Ascending aorta (tissue), 2 donors: ENCODE measurements around the gene NDUFB10. TPM values are rescaled to one million over a fixed set of nuclear protein-coding genes. Genes with fewer than 3 reads are reported as not detected.

ENCODE experiments used
- DNase-seq, 2 donors: peaks; one replicate each; pipeline ENCODE4 v3.0.0-alpha.2; 2019; ENCODE audit warnings: low spot score in 2 of 2
- H3K27ac ChIP-seq, 2 donors: fragments of 200-600 bp; sonication (generic); one replicate each; pipeline ENCODE4 v1.5.1; 2016 to 2017; ENCODE audit warnings: mild to moderate bottlenecking in 1 of 2
- H3K27me3 ChIP-seq: fragments of 200-600 bp; sonication (generic); one replicate; pipeline ENCODE4 v1.5.1; 2017
- H3K36me3 ChIP-seq, 2 donors: fragments of 200-600 bp; sonication (generic); one replicate each; pipeline ENCODE4 v1.5.1; 2016
- H3K4me1 ChIP-seq, 2 donors: fragments of 200-600 bp; sonication (generic); one replicate each; pipeline ENCODE4 v1.5.1; 2016 to 2017; ENCODE audit warnings: mild to moderate bottlenecking in 1 of 2
- H3K4me3 ChIP-seq, 2 donors: fragments of 200-600 bp; sonication (generic); one replicate each; pipeline ENCODE4 v1.5.1; 2016 to 2017; ENCODE audit warnings: mild to moderate bottlenecking in 1 of 2
- H3K9me3 ChIP-seq, 2 donors: fragments of 200-600 bp; sonication (generic); one replicate each; pipeline ENCODE4 v1.5.1; 2016
- intact Hi-C: fragments of 100-400 bp; cut with DNase I; formaldehyde crosslinking; loops from one replicate; pipeline ENCODE4 v1.15.1; 2023
- total RNA-seq: library from RNA; depleted of rRNA; stranded (reverse); fragments of >200 nt; gene quantifications from one replicate; pipeline ENCODE4 v1.1.0, GENCODE V29; 2016
- TF ChIP-seq, protein P1 (sequence below), 3 experiments: fragments of 200-600 bp in 2 of 3; fragments of 450-650 bp in 1 of 3; sonication (generic) in 2 of 3; IDR thresholded peaks; one replicate each; pipeline ENCODE4 v1.5.1; 2016 to 2019; ENCODE audit warnings: antibody characterized with exemption in 3 of 3, mild to moderate bottlenecking in 1 of 3, moderate library complexity in 1 of 3

The NDUFB10 gene
- total RNA-seq, 1 donor from 2014 or later: 68.2 TPM

DNA sequence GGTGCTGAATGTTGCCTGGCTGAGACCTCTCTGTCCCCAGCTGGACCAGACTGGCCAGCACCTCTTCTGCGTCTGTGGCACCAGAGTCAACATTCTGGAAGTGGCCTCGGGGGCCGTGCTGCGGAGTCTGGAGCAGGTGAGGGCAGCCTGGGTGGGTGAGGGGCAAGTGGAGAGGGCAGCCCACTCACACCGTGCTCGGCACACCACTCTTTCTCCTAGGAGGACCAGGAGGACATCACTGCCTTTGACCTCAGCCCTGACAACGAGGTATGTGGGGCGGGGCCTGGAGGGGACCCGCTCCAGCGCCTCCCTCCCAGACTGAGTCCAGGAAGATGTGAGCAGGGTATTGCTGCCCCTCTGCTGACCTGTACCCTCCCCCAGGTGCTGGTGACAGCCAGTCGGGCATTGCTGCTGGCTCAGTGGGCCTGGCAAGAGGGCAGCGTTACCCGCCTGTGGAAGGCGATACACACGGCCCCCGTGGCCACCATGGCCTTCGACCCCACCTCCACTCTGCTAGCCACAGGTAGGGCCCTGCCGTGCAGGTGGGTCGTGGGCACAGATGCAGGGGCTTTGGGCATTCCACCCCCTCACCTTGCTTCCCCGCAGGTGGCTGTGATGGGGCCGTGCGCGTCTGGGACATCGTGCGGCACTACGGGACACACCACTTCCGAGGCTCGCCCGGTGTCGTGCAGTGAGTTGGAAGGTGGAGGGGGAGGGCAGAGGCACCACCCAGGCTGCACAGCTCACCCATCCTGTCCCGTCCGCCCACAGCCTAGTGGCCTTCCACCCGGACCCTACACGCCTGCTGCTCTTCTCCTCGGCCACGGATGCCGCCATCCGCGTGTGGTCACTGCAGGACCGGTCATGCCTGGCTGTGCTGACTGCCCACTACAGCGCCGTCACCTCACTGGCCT, 15.1 kb downstream of the NDUFB10 start:
- no peaks in the 10 kb centered on the region for H3K9me3 ChIP-seq
- H3K4me3 ChIP-seq: no peak overlapping the region
- intact Hi-C loops: loop anchor here (5.0 kb wide), 1 partner anchor 248 kb away; the partner anchor contains the start of gene E4F1
- H3K27ac ChIP-seq: no peak overlapping the region
- DNase-seq: no peak
- H3K4me1 ChIP-seq: peaks cover 14 to 16% of the 10 kb centered on the region in 2 donors
- peaks cover 43 to 49% of the 10 kb centered on the region in 2 donors for H3K36me3 ChIP-seq
- TF ChIP-seq, protein P1, sequence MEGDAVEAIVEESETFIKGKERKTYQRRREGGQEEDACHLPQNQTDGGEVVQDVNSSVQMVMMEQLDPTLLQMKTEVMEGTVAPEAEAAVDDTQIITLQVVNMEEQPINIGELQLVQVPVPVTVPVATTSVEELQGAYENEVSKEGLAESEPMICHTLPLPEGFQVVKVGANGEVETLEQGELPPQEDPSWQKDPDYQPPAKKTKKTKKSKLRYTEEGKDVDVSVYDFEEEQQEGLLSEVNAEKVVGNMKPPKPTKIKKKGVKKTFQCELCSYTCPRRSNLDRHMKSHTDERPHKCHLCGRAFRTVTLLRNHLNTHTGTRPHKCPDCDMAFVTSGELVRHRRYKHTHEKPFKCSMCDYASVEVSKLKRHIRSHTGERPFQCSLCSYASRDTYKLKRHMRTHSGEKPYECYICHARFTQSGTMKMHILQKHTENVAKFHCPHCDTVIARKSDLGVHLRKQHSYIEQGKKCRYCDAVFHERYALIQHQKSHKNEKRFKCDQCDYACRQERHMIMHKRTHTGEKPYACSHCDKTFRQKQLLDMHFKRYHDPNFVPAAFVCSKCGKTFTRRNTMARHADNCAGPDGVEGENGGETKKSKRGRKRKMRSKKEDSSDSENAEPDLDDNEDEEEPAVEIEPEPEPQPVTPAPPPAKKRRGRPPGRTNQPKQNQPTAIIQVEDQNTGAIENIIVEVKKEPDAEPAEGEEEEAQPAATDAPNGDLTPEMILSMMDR (IDR thresholded peaks at IDR 0.05): no peak
- H3K27me3 ChIP-seq: no peaks in the 10 kb centered on the region

DNA sequence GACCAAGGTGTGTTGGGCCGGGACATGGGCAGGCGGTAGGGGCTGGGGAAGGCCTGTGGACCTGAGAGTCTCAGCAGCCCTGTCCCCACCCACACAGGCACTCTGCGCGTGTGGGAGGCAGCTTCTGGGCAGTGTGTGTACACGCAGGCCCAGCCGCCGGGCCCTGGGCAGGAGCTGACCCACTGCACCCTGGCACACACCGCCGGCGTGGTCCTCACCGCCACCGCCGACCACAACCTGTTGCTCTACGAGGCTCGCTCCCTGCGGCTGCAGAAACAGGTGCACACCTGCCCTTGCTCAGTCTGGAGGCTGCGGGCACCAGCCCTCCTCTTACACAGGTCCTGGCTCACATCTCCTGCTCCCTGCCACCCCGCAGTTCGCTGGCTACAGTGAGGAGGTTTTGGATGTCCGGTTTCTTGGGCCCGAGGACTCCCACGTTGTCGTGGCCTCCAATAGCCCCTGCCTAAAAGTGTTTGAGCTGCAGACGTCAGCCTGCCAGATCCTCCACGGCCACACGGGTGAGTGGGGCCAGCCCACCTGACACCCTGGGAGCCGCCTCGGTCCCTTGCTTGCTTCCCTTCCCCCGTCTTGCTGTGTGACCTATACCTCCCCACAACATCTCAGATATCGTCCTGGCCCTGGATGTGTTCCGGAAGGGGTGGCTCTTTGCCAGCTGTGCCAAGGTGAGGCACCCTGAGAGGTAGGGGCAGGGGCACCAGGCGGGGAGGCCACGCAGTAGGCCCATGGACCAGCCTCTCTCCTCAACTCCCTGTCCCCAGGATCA, 16.3 kb downstream of the NDUFB10 start:
- TF ChIP-seq, protein P1 (IDR thresholded peaks at IDR 0.05): no peak
- Histone ChIP-seq H3K27me3 (peaks cover 10% of the 10 kb centered on the region), H3K9me3 (no peaks in the 10 kb centered on the region), H3K36me3 (peaks cover 43 to 49% of the 10 kb centered on the region in 2 donors), H3K27ac (no peak overlapping the region), H3K4me1 (peaks cover 14 to 16% of the 10 kb centered on the region in 2 donors), H3K4me3 (no peak overlapping the region)
- intact Hi-C loops: no loop called here
- DNase-seq: no peak

DNA sequence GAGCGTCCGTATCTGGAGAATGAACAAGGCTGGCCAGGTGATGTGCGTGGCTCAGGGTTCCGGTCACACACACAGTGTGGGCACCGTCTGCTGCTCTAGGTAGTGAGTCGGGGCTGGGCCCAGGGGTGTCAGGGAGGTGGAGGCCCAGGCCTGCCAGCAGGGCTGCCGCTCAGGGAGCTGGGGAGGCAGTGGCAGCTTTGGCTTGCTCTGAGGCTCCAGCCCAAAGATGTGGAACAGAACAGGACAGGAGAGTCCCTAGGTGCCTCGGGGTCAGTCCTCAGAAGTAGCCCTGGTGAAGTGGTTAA, 16.8 kb downstream of the NDUFB10 start:
- no peak for DNase-seq
- Histone ChIP-seq H3K4me1 (peaks cover 10 to 11% of the 10 kb centered on the region in 2 donors), H3K36me3 (peaks cover 43 to 49% of the 10 kb centered on the region in 2 donors), H3K4me3 (no peak overlapping the region), H3K9me3 (no peaks in the 10 kb centered on the region), H3K27ac (no peak overlapping the region), H3K27me3 (peaks cover 15% of the 10 kb centered on the region)
- TF ChIP-seq, protein P1 (IDR thresholded peaks at IDR 0.05): no peak
- intact Hi-C loops: no loop called here

DNA sequence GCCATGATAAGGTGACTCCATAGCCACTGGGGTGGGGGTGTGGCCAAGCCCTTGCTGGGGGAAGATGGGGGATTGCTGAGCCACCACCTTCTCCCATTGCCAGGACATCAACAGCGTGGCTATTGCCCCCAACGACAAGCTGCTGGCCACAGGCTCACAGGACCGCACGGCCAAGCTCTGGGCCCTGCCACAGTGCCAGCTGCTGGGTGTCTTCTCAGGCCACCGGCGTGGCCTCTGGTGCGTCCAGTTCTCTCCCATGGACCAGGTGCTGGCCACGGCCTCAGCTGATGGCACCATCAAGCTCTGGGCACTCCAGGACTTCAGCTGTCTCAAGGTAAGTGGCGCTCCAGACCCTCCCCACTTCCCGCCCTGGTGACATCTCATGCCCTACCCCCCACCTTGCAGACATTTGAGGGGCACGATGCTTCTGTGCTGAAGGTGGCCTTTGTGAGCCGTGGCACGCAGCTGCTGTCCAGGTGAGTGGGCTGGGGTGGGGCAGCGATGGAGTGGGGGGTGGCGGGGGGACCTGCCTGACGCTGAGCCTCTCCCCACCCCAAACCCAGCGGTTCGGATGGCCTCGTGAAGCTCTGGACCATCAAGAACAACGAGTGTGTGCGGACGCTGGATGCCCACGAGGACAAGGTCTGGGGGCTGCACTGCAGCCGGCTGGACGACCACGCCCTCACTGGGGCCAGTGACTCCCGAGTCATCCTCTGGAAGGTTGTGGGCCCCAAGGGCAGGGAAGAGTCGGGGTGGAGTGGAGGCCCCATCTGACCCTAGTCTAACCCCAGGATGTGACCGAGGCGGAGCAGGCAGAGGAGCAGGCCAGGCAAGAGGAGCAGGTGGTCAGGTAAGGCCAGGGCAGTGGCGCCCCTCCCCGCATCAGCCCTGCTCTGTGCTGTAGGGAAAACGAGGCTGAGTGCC, 17.9 kb downstream of the NDUFB10 start:
- peaks cover 43 to 49% of the 10 kb centered on the region in 2 donors for H3K36me3 ChIP-seq

More for the DNA sequence above, 17.9 kb downstream of the NDUFB10 start:
- Histone ChIP-seq H3K9me3 (no peaks in the 10 kb centered on the region), H3K4me3 (no peak overlapping the region), H3K27ac (no peak overlapping the region), H3K27me3 (peaks cover 17% of the 10 kb centered on the region), H3K4me1 (peaks cover 8% of the 10 kb centered on the region in 2 donors)
- intact Hi-C loops: no loop called here
- no peak for DNase-seq
- TF ChIP-seq, protein P1 (IDR thresholded peaks at IDR 0.05): no peak
